GM23338 (cell line): ENCODE data around the gene PRELID1. TPM values are rescaled to one million over a fixed set of nuclear protein-coding genes. Genes with fewer than 3 reads are reported as not detected.

Experiments
- ATAC-seq: fragments of 200-7000 bp; cut with Tn5 transposase; 3 replicates; pipeline ENCODE4 v1.9.1; 2020
- DNase-seq: peaks from one replicate; pipeline ENCODE4 v3.0.0-alpha.2; 2015; ENCODE audit warnings: low spot score
- H2AFZ ChIP-seq: fragments of 200-600 bp; sonication (generic); 2 replicates; pipeline ENCODE4 v1.8.0; 2016; ENCODE audit warnings: antibody characterized with exemption, mild to moderate bottlenecking, moderate library complexity
- H3F3A ChIP-seq: fragments of 200-600 bp; sonication (generic); replicated peaks from 2 replicates; pipeline ENCODE4 v1.8.0; 2017; ENCODE audit warnings: antibody characterized with exemption, mixed run types, low read depth
- H3K27ac ChIP-seq: fragments of 200-600 bp; sonication (generic); 2 replicates; pipeline ENCODE4 v1.6.1; 2016; ENCODE audit warnings: low read depth
- H3K27me3 ChIP-seq: fragments of 200-600 bp; sonication (generic); 2 replicates; pipeline ENCODE4 v1.8.0; 2016; ENCODE audit warnings: mild to moderate bottlenecking, mixed run types, moderate library complexity; ENCODE audit not compliant: insufficient read depth
- H3K36me3 ChIP-seq: fragments of 200-600 bp; sonication (generic); 2 replicates; pipeline ENCODE4 v1.8.0; 2016; ENCODE audit warnings: mild to moderate bottlenecking; ENCODE audit not compliant: insufficient read depth
- H3K4me1 ChIP-seq: fragments of 200-600 bp; sonication (generic); 2 replicates; pipeline ENCODE4 v1.8.0; 2016; ENCODE audit warnings: mild to moderate bottlenecking, moderate library complexity; ENCODE audit not compliant: insufficient read depth
- H3K4me2 ChIP-seq: fragments of 200-600 bp; sonication (generic); 2 replicates; pipeline ENCODE4 v1.7.1; 2017; ENCODE audit warnings: mixed run types
- H3K4me3 ChIP-seq: fragments of 200-600 bp; sonication (generic); 2 replicates; pipeline ENCODE4 v1.6.1; 2016; ENCODE audit warnings: mixed run types
- H3K79me2 ChIP-seq: fragments of 200-600 bp; sonication (generic); replicated peaks from 2 replicates; pipeline ENCODE4 v1.8.0; 2017; ENCODE audit warnings: mild to moderate bottlenecking; ENCODE audit not compliant: insufficient read depth
- H3K9me2 ChIP-seq: fragments of 200-600 bp; sonication (generic); 2 replicates; pipeline ENCODE4 v1.8.0; 2017; ENCODE audit not compliant: insufficient read depth
- H4K20me1 ChIP-seq: fragments of 200-600 bp; sonication (generic); replicated peaks from 2 replicates; pipeline ENCODE4 v1.8.0; 2017; ENCODE audit warnings: mild to moderate bottlenecking; ENCODE audit not compliant: insufficient read depth
- H3K27ac Mint-ChIP-seq: 2 replicates; pipeline ENCODE4 v1.8.0; 2020; ENCODE audit warnings: inconsistent platforms, mild to moderate bottlenecking, moderate library complexity, mixed read lengths
- H3K27me3 Mint-ChIP-seq: 3 replicates; pipeline ENCODE4 v1.8.0; 2022; ENCODE audit warnings: low read depth, mild to moderate bottlenecking, moderate library complexity, mixed read lengths, inconsistent platforms; ENCODE audit not compliant: insufficient read depth, poor library complexity
- H3K36me3 Mint-ChIP-seq: 3 replicates; pipeline ENCODE4 v1.8.0; 2021; ENCODE audit warnings: low read depth, mild to moderate bottlenecking, inconsistent platforms, moderate library complexity, mixed read lengths
- H3K4me1 Mint-ChIP-seq: 3 replicates; pipeline ENCODE4 v1.8.0; 2020; ENCODE audit warnings: mild to moderate bottlenecking, inconsistent platforms, mixed read lengths
- H3K4me3 Mint-ChIP-seq: 3 replicates; pipeline ENCODE4 v1.8.0; 2021; ENCODE audit warnings: moderate library complexity, mild to moderate bottlenecking, inconsistent platforms, mixed read lengths
- H3K9me3 Mint-ChIP-seq: 3 replicates; pipeline ENCODE4 v1.8.0; 2020; ENCODE audit warnings: moderate library complexity, mild to moderate bottlenecking, inconsistent platforms, mixed read lengths
- CREB1 ChIP-seq: fragments of 250-450 bp; sonication (Bioruptor Pico); IDR thresholded peaks from 2 replicates; pipeline ENCODE4 v1.5.0; 2020; ENCODE audit warnings: low read depth, mild to moderate bottlenecking, moderate library complexity
- CTCF ChIP-seq, 2 experiments: fragments of 200-600 bp in 1 of 2; sonication (generic) in 1 of 2; conservative IDR thresholded peaks; 2 replicates each; pipeline versions ENCODE4 v1.5.1 to v1.6.1; 2016 to 2017; ENCODE audit warnings: antibody characterized with exemption in 2 of 2, low read depth in 2 of 2, mild to moderate bottlenecking in 2 of 2, moderate library complexity in 1 of 2
- ETS1 ChIP-seq: IDR thresholded peaks from 2 replicates; pipeline ENCODE4 v1.6.1; 2016; ENCODE audit warnings: antibody characterized with exemption
- EZH2 ChIP-seq: fragments of 200-600 bp; sonication (generic); IDR thresholded peaks from one replicate; pipeline ENCODE4 v1.8.0; 2017; ENCODE audit warnings: antibody characterized with exemption, mild to moderate bottlenecking, low read depth; ENCODE audit not compliant: unreplicated experiment
- POLR2AphosphoS5 ChIP-seq: IDR thresholded peaks from 2 replicates; pipeline ENCODE4 v1.6.1; 2016; ENCODE audit warnings: antibody characterized with exemption, low read depth
- STAT1 ChIP-seq: IDR thresholded peaks from one replicate; pipeline ENCODE4 v1.6.1; 2016; ENCODE audit warnings: antibody characterized with exemption; ENCODE audit not compliant: unreplicated experiment
- polyA plus RNA-seq: library from polyadenylated mRNA; unstranded; fragments of >200 nt; fragmentation: Nextera tagmentation; extraction: Ambion mirVana; gene quantifications from 2 replicates; pipeline ENCODE4 v1.2.1, GENCODE V29; 2016
- total RNA-seq: library from RNA; depleted of rRNA; stranded (reverse); fragments of >200 nt; shearing (Covaris generic); gene quantifications from 2 replicates; pipeline ENCODE4 v1.2.3, GENCODE V29; 2014
- TF ChIP-seq, protein P1 (sequence below): IDR thresholded peaks from one replicate; pipeline ENCODE4 v1.6.1; 2018; ENCODE audit warnings: antibody characterized with exemption; ENCODE audit not compliant: unreplicated experiment

The PRELID1 gene
- total and polyA plus RNA-seq, 2 experiments from 2014 or later = 328 to 349 TPM

- Histone ChIP-seq H3K79me2 (peaks cover 14% of the 10 kb centered on the region; the same call in 1 of the 2 replicates), H3K9me2 (no peaks in the 10 kb centered on the region), H3K4me1 (no peaks in the 10 kb centered on the region; the same call in 1 of the 2 replicates), H4K20me1 (peaks cover 4% of the 10 kb centered on the region; the same call in 1 of the 2 replicates), H3K27me3 (no peaks in the 10 kb centered on the region), H3F3A (no peaks in the 10 kb centered on the region), H3K4me3 (no peak overlapping the region), H3K27ac (no peak overlapping the region), H2AFZ (no peak overlapping the region), H3K36me3 (peaks cover 5% of the 10 kb centered on the region; the same call in 1 of the 2 replicates), H3K4me2 (no peak overlapping the region)
- Mint-ChIP-seq H3K4me1 (peaks cover 23% of the 10 kb centered on the region), H3K4me3 (no peak overlapping the region; the same call in 2 of the 3 replicates), H3K36me3 (peaks cover 60% of the 10 kb centered on the region), H3K9me3 (no peaks in the 10 kb centered on the region), H3K27ac (peak overlapping the region; percentile 92), H3K27me3 (peaks cover 11% of the 10 kb centered on the region)
- ATAC-seq (peak; percentile 63), DNase-seq (peak; percentile 49)
- no peak for TF ChIP-seq ETS1
- no peak for TF ChIP-seq STAT1
- no peak for TF ChIP-seq EZH2
- TF ChIP-seq CTCF (conservative IDR thresholded peaks at IDR 0.05; ENCODE audit: low read depth in 2 of 2) = peak; percentile 41 to 77
These were observed 32.5 kb downstream of the PRELID1 start for GRCh38 chr5:177336112-177336511.

GRCh38 chr5:177336603-177337494 lies 33.2 kb downstream of the PRELID1 start:
- DNase-seq = no peak
- no peak overlapping the region for H3K4me3 ChIP-seq
- no peak for ATAC-seq
- peaks cover 5% of the 10 kb centered on the region; the same call in 1 of the 2 replicates for H3K36me3 ChIP-seq
- Mint-ChIP-seq H3K36me3 (peaks cover 62% of the 10 kb centered on the region), H3K27ac (peak overlapping the region; percentile 92), H3K27me3 (peaks cover 11% of the 10 kb centered on the region), H3K4me3 (no peak overlapping the region; the same call in 2 of the 3 replicates), H3K4me1 (peaks cover 23% of the 10 kb centered on the region), H3K9me3 (no peaks in the 10 kb centered on the region)
- no peak overlapping the region for H2AFZ ChIP-seq
- peaks cover 21% of the 10 kb centered on the region for H3K79me2 ChIP-seq
- no peak overlapping the region for H3K4me2 ChIP-seq
- H3K4me1 ChIP-seq = no peaks in the 10 kb centered on the region; the same call in 1 of the 2 replicates
- no peaks in the 10 kb centered on the region for H3K9me2 ChIP-seq
- no peak overlapping the region for H3K27ac ChIP-seq
- no peaks in the 10 kb centered on the region for H3K27me3 ChIP-seq
- no peaks in the 10 kb centered on the region for H3F3A ChIP-seq
- H4K20me1 ChIP-seq = 0 out of 2 replicates have a peak, but pooled peaks cover 4% of the 10 kb centered on the region
- TF ChIP-seq POLR2AphosphoS5 (no peak), CREB1 (no peak)
- TF ChIP-seq, protein P1, sequence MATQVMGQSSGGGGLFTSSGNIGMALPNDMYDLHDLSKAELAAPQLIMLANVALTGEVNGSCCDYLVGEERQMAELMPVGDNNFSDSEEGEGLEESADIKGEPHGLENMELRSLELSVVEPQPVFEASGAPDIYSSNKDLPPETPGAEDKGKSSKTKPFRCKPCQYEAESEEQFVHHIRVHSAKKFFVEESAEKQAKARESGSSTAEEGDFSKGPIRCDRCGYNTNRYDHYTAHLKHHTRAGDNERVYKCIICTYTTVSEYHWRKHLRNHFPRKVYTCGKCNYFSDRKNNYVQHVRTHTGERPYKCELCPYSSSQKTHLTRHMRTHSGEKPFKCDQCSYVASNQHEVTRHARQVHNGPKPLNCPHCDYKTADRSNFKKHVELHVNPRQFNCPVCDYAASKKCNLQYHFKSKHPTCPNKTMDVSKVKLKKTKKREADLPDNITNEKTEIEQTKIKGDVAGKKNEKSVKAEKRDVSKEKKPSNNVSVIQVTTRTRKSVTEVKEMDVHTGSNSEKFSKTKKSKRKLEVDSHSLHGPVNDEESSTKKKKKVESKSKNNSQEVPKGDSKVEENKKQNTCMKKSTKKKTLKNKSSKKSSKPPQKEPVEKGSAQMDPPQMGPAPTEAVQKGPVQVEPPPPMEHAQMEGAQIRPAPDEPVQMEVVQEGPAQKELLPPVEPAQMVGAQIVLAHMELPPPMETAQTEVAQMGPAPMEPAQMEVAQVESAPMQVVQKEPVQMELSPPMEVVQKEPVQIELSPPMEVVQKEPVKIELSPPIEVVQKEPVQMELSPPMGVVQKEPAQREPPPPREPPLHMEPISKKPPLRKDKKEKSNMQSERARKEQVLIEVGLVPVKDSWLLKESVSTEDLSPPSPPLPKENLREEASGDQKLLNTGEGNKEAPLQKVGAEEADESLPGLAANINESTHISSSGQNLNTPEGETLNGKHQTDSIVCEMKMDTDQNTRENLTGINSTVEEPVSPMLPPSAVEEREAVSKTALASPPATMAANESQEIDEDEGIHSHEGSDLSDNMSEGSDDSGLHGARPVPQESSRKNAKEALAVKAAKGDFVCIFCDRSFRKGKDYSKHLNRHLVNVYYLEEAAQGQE = no peak
